Upper lobe of right lung (tissue), 1 donor: Measurements from ENCODE around the gene CDH13. TPM values are rescaled to one million over a fixed set of nuclear protein-coding genes. Genes with fewer than 3 reads are reported as not detected.

ENCODE experiments used
- ATAC-seq: fragments of 200-7000 bp; cut with Tn5 transposase; one replicate; pipeline ENCODE4 v1.9.1; 2020; ENCODE audit warnings: mild to moderate bottlenecking, moderate library complexity
- DNase-seq: peaks from one replicate; pipeline ENCODE4 v3.0.0-alpha.2; 2020
- H3K27ac ChIP-seq: fragments of 200-600 bp; one replicate; pipeline ENCODE4 v1.8.0; 2022
- H3K27me3 ChIP-seq: fragments of 200-600 bp; one replicate; pipeline ENCODE4 v1.8.0; 2022; ENCODE audit warnings: mild to moderate bottlenecking
- H3K36me3 ChIP-seq: fragments of 200-600 bp; one replicate; pipeline ENCODE4 v1.8.0; 2022
- H3K4me1 ChIP-seq: fragments of 200-600 bp; one replicate; pipeline ENCODE4 v1.8.0; 2022
- H3K4me3 ChIP-seq: fragments of 200-600 bp; one replicate; pipeline ENCODE4 v1.8.0; 2022; ENCODE audit warnings: mild to moderate bottlenecking
- H3K9me3 ChIP-seq: fragments of 200-600 bp; one replicate; pipeline ENCODE4 v1.8.0; 2022
- intact Hi-C: fragments of 100-400 bp; cut with DNase I; formaldehyde crosslinking; loops from one replicate; pipeline ENCODE4 v1.11.0; 2022
- long read RNA-seq: library from polyadenylated mRNA; unstranded; transcript quantifications from one replicate; pipeline ENCODE4 v2.0.0, GENCODE V29; 2021
- total RNA-seq: library from RNA; stranded (reverse); fragmentation: NEBNext Ultra II Directional; extraction: Animal tissue kit (Norgen Biotek cat#: 25700); gene quantifications from one replicate; pipeline ENCODE4 v1.2.1, GENCODE V29; 2021
- TF ChIP-seq, protein P1 (sequence below): fragments of 200-600 bp; IDR thresholded peaks from one replicate; pipeline ENCODE4 v1.8.0; 2022; ENCODE audit warnings: antibody characterized with exemption
- donor health status: DM: no; HTN: yes; CAD: no; lungs with severe emphysema.

The CDH13 gene
- 27.2 TPM for total RNA-seq
- long read RNA-seq, partial matches to known transcripts = 17 of 21 reads
- long read RNA-seq, other reads (novel, unspliced or antisense) = 4 of 21 reads

DNA sequence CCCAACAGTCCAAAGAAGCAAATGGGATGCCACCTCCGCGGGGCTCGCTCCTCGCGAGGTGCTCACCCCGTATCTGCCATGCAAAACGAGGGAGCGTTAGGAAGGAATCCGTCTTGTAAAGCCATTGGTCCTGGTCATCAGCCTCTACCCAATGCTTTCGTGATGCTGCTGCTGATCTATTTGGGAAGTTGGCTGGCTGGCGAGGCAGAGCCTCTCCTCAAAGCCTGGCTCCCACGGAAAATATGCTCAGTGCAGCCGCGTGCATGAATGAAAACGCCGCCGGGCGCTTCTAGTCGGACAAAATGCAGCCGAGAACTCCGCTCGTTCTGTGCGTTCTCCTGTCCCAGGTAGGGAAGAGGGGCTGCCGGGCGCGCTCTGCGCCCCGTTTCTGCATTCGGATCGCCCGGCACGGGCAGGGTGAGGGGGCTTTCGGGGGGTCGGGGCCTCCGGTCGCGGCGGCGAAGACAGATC is at the start of gene CDH13:
TSS of gene CDH13 (plus strand) at position 179 of the 471 bp plus-strand sequence.
- Histone ChIP-seq H3K4me1 (peaks cover 6% of the 10 kb centered on the region), H3K36me3 (no peaks in the 10 kb centered on the region), H3K9me3 (no peaks in the 10 kb centered on the region), H3K4me3 (peak within 1 kb of the TSS; percentile 46), H3K27ac (peak within 1 kb of the TSS; percentile 11), H3K27me3 (peaks cover 26% of the 10 kb centered on the region)
- intact Hi-C loops = no loop called here
- TF ChIP-seq, protein P1, sequence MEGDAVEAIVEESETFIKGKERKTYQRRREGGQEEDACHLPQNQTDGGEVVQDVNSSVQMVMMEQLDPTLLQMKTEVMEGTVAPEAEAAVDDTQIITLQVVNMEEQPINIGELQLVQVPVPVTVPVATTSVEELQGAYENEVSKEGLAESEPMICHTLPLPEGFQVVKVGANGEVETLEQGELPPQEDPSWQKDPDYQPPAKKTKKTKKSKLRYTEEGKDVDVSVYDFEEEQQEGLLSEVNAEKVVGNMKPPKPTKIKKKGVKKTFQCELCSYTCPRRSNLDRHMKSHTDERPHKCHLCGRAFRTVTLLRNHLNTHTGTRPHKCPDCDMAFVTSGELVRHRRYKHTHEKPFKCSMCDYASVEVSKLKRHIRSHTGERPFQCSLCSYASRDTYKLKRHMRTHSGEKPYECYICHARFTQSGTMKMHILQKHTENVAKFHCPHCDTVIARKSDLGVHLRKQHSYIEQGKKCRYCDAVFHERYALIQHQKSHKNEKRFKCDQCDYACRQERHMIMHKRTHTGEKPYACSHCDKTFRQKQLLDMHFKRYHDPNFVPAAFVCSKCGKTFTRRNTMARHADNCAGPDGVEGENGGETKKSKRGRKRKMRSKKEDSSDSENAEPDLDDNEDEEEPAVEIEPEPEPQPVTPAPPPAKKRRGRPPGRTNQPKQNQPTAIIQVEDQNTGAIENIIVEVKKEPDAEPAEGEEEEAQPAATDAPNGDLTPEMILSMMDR = no peak
- ATAC-seq = no peak
- DNase-seq = no peak

DNA sequence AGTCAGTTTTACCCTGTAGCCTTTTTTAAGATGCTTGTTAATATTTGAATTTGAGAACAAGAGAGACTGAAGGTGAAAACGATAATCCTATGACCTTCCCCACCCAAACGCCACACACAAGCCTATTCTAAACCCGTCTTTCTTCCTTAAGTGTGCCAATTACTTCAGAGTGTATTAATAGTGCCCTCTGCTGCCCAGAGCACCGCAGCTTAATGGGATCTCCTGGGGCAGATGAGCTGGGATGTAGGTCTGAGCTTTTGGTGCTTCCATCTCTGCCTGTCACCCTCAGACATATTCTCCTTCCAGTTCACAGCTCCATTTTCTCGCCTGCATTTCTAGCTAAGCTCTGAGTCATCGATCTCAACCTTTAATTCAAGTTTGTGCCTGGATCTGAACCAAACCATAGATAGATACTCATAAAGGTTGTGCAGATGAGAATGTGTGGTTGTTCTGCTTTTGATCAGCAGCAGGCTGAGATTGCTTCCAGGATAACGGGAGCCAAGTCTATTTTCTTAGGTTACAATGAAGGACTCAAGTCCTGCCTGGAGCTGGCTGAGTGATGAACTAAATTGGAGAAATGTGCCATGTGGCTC is 46.4 kb upstream of the CDH13 start:
- intact Hi-C loops = no loop called here
- Histone ChIP-seq H3K27me3 (no peaks in the 10 kb centered on the region), H3K4me3 (no peak overlapping the region), H3K36me3 (no peaks in the 10 kb centered on the region), H3K9me3 (no peaks in the 10 kb centered on the region), H3K4me1 (no peaks in the 10 kb centered on the region), H3K27ac (no peak overlapping the region)
- DNase-seq (no peak), ATAC-seq (peak; percentile 69)
- TF ChIP-seq, protein P1 = peak; percentile 43

DNA sequence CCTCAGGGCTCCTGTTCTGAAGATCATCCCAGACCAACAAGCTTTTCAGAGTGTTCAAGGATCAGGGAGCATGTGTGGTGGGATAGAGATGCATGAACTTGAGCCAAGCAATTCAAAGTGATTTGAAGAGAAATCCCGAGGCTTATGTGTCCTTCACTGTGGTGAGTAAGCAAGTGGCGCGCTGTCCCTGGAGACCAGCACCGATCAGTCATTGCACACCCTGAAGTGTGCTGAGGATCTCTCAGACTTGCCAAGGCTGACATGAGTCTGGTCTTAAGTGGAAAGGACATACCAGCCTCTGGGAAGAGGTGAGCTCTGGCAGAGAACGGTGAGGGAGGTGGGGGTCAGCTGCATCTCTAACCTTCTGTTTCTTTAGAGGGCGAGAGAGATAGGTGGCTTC is 43.8 kb upstream of the CDH13 start:
- H3K36me3 ChIP-seq = no peaks in the 10 kb centered on the region
- DNase-seq (no peak), ATAC-seq (no peak)
- no peak overlapping the region for H3K4me3 ChIP-seq
- TF ChIP-seq, protein P1 = no peak
- H3K27ac ChIP-seq = no peak overlapping the region
- no peaks in the 10 kb centered on the region for H3K9me3 ChIP-seq
- no peaks in the 10 kb centered on the region for H3K4me1 ChIP-seq
- H3K27me3 ChIP-seq = peaks cover 4% of the 10 kb centered on the region
- intact Hi-C loops = no loop called here

DNA sequence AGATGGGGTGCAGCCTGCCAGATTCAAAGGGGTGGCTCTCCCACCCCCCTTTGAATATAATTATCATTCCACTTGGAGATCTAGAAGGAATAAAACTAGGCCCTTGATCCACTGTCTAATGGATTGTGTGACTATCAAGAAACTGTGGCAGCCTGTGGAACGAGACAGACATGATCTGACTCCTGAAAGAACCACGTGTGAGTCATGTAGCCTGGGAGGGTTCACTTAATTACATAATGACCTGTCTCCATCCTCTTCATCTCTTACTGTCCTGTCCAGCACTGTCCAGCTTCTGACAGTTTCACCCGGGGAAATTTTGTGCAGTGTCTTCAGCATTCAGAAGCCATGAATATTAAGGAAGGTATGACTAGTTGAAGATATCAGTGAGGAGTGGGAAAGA is 43.3 kb upstream of the CDH13 start:
- intact Hi-C loops = no loop called here
- Histone ChIP-seq H3K4me3 (no peak overlapping the region), H3K9me3 (no peaks in the 10 kb centered on the region), H3K36me3 (no peaks in the 10 kb centered on the region), H3K4me1 (no peaks in the 10 kb centered on the region), H3K27me3 (peaks cover 4% of the 10 kb centered on the region), H3K27ac (no peak overlapping the region)
- no peak for ATAC-seq
- TF ChIP-seq, protein P1 = no peak
- DNase-seq = no peak

DNA sequence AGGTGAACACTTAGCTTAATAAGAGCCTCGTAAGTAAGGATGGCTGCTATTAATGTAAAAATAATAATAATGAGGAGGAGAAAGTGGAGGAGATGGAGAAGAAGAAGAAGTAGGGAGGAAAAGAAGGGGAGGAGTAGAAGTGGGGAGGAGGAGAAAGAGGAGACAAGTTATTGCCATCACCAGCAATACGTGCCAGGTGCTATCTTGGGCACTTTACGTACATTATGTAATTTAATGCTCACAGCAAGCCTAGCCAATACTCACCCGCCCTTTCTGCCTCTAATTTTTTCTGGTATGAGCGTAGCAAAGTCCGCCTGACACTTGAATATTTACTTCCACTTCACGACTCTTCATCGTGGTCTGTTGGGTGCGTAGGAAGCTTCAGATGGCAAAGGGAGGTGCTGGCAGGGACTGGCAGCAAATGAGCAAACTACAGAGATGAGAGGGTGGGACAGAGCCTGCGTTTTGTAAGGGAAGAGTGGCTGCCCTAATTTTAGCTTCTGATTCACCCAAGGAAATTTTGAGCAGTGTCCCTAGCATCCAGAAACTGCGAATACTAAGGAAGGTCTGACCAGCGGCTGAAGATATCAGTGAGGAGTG is 42.1 kb upstream of the CDH13 start:
- peaks cover 4% of the 10 kb centered on the region for H3K27me3 ChIP-seq
- TF ChIP-seq, protein P1 = no peak

More for the DNA sequence above, 42.1 kb upstream of the CDH13 start:
- Histone ChIP-seq H3K4me3 (no peak overlapping the region), H3K27ac (no peak overlapping the region), H3K36me3 (no peaks in the 10 kb centered on the region), H3K9me3 (no peaks in the 10 kb centered on the region), H3K4me1 (no peaks in the 10 kb centered on the region)
- DNase-seq = no peak
- intact Hi-C loops = no loop called here
- no peak for ATAC-seq
